Lower lobe of right lung (tissue), 2 donors: Measurements from ENCODE around the gene SGO1. TPM values are rescaled to one million over a fixed set of nuclear protein-coding genes. Genes with fewer than 3 reads are reported as not detected.

Source experiments
- ATAC-seq, 2 donors: fragments of 200-7000 bp; cut with Tn5 transposase; one replicate each; pipeline ENCODE4 v1.9.1; 2020 to 2022; ENCODE audit warnings: mild to moderate bottlenecking in 2 of 2, moderate library complexity in 2 of 2
- DNase-seq: peaks from one replicate; pipeline ENCODE4 v3.0.0-alpha.2; 2020
- H3K27ac ChIP-seq: fragments of 200-600 bp; one replicate; pipeline ENCODE4 v1.8.0; 2022
- H3K27me3 ChIP-seq: fragments of 200-600 bp; one replicate; pipeline ENCODE4 v1.8.0; 2022; ENCODE audit warnings: low read depth
- H3K36me3 ChIP-seq: fragments of 200-600 bp; one replicate; pipeline ENCODE4 v1.8.0; 2022; ENCODE audit warnings: mild to moderate bottlenecking
- H3K4me1 ChIP-seq: fragments of 200-600 bp; one replicate; pipeline ENCODE4 v1.8.0; 2022
- H3K4me3 ChIP-seq: fragments of 200-600 bp; one replicate; pipeline ENCODE4 v1.8.0; 2022; ENCODE audit warnings: mild to moderate bottlenecking
- H3K9me3 ChIP-seq: fragments of 200-600 bp; one replicate; pipeline ENCODE4 v1.8.0; 2022
- intact Hi-C: fragments of 100-400 bp; cut with DNase I; formaldehyde crosslinking; loops from one replicate; pipeline ENCODE4 v1.11.0; 2022
- total RNA-seq: library from RNA; stranded (reverse); fragmentation: NEBNext Ultra II Directional; extraction: Animal tissue kit (Norgen Biotek cat#: 25700); gene quantifications from one replicate; pipeline ENCODE4 v1.2.1, GENCODE V29; 2021
- TF ChIP-seq, protein P1 (sequence below): fragments of 200-600 bp; IDR thresholded peaks from one replicate; pipeline ENCODE4 v1.8.0; 2022; ENCODE audit warnings: antibody characterized with exemption, mild to moderate bottlenecking
- donor health status: DM: no; HTN: yes; CAD: no; lungs with severe emphysema.

Gene SGO1
- total RNA-seq, 1 donor from 2014 or later = 0.71 TPM

DNA sequence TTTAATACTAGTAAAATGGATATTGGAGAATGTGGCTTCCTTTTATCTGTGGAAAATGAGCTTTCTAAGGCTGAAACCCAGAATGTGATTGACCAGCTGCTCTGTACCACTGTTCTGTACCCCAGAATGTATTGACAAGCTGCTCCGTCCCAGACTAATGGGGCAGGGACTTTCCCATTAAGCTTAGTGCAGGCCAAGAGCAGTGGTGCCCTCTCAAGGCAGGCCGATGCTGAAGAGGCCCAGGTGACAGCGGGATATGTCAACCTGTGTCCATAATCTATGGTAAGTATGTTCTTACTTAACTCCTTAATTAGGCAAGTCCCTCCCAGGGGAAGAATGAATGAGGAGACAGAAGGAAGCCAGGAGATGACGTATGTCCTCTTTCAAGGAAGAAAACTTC is 31.1 kb downstream of the SGO1 start:
- intact Hi-C loops = no loop called here

DNA sequence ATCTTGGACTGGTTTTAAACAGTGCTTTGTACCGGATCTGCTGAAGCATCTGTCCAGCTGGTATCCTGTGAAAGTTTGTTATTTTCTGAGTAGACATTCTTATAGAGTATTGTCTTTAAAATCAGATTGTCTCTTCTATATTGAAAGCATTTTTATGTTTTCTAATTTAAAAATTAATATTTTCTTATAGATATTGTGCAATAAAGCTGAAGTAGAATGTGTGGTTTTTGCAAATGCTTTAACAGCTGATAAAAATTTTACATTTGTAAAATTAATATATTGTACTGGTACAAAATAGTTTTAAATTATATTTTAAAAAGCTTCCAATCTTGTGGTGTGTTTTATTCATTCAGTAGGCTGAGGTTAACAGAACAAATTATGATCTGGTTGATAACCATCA is 31.9 kb downstream of the SGO1 start:
- no peaks in the 10 kb centered on the region for H3K9me3 ChIP-seq
- peaks cover under 1% of the 10 kb centered on the region for H3K4me1 ChIP-seq
- ATAC-seq = no peak
- no peak for DNase-seq
- H3K4me3 ChIP-seq = no peak overlapping the region
- intact Hi-C loops = no loop called here
- no peak overlapping the region for H3K27ac ChIP-seq
- TF ChIP-seq, protein P1, sequence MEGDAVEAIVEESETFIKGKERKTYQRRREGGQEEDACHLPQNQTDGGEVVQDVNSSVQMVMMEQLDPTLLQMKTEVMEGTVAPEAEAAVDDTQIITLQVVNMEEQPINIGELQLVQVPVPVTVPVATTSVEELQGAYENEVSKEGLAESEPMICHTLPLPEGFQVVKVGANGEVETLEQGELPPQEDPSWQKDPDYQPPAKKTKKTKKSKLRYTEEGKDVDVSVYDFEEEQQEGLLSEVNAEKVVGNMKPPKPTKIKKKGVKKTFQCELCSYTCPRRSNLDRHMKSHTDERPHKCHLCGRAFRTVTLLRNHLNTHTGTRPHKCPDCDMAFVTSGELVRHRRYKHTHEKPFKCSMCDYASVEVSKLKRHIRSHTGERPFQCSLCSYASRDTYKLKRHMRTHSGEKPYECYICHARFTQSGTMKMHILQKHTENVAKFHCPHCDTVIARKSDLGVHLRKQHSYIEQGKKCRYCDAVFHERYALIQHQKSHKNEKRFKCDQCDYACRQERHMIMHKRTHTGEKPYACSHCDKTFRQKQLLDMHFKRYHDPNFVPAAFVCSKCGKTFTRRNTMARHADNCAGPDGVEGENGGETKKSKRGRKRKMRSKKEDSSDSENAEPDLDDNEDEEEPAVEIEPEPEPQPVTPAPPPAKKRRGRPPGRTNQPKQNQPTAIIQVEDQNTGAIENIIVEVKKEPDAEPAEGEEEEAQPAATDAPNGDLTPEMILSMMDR = no peak
- peaks cover 44% of the 10 kb centered on the region for H3K36me3 ChIP-seq
- no peaks in the 10 kb centered on the region for H3K27me3 ChIP-seq

More for the DNA sequence above, 31.1 kb downstream of the SGO1 start:
- H3K4me3 ChIP-seq = no peak overlapping the region
- H3K27me3 ChIP-seq = no peaks in the 10 kb centered on the region
- peaks cover 37% of the 10 kb centered on the region for H3K36me3 ChIP-seq
- no peak overlapping the region for H3K27ac ChIP-seq
- ATAC-seq = no peak
- H3K4me1 ChIP-seq = peaks cover 3% of the 10 kb centered on the region
- no peaks in the 10 kb centered on the region for H3K9me3 ChIP-seq
- TF ChIP-seq, protein P1 = no peak
- DNase-seq = no peak

DNA sequence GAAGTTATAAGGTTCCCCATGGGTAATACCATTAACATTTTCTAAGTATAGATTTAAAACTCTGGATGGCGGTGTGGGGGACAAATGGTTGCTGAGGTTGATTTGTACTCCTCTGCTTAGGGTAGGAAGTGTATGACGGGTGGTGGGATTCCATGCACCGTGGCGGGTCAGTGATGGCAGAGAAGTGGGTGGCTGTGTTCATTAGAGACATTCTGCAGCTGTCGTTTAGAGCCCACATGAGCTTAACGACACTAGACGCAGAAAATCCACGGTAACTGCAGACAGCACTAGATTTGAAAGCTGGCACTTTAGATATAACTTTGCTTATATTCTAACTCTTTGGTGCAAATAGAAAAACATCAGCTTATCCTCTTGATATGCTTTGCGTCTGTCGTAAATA is 37.5 kb downstream of the SGO1 start:
- Histone ChIP-seq H3K27me3 (no peaks in the 10 kb centered on the region), H3K36me3 (peaks cover 57% of the 10 kb centered on the region), H3K4me1 (no peaks in the 10 kb centered on the region), H3K4me3 (no peak overlapping the region), H3K9me3 (no peaks in the 10 kb centered on the region), H3K27ac (no peak overlapping the region)
- intact Hi-C loops = no loop called here
- no peak for DNase-seq
- ATAC-seq = no peak
- TF ChIP-seq, protein P1 = no peak

DNA sequence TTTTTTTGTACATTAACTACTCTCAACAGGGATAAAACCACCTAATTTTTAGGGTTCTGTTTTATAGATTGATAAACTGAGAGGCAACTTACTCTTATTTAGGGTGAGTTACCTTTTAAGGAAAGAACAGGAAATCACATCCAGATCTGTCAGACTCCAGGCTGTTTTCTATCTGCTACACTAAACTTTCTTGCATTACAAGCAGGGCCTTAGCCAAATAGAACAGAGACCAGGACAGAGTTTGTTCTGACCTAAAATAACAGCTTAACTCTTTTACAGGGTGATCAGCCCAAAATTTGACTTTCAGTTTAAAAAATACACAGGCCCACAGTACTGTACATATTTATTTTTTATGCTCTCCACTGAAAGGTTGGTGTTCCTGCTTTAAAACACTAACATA is 38.6 kb downstream of the SGO1 start:
- no peaks in the 10 kb centered on the region for H3K27me3 ChIP-seq
- no peaks in the 10 kb centered on the region for H3K4me1 ChIP-seq
- H3K36me3 ChIP-seq = peaks cover 52% of the 10 kb centered on the region
- no peak overlapping the region for H3K27ac ChIP-seq
- no peak overlapping the region for H3K4me3 ChIP-seq
- TF ChIP-seq, protein P1 = no peak
- intact Hi-C loops = no loop called here
- H3K9me3 ChIP-seq = no peaks in the 10 kb centered on the region
- ATAC-seq (no peak), DNase-seq (no peak)

DNA sequence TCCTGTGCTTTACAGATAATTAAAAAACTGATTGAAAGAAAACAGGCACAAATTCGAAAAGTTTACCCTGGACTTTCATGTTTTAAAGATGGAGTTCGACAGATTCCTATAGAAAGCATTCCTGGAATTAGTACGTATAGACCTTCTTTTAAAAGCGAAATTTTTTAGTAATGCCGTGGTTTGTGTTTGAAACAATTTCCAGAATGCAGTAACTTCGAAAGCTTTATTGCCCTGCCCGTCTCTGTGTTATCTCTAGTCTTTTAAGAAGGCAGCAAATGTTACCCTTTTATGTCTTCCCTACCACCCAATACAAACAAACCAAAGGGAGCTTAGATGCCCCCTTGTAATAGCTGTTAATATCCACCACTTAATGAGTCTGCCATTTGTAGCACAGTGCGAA is 39.7 kb downstream of the SGO1 start:
- Histone ChIP-seq H3K9me3 (no peaks in the 10 kb centered on the region), H3K4me1 (no peaks in the 10 kb centered on the region), H3K36me3 (peaks cover 45% of the 10 kb centered on the region), H3K27me3 (no peaks in the 10 kb centered on the region), H3K27ac (no peak overlapping the region), H3K4me3 (no peak overlapping the region)
- ATAC-seq = no peak
- TF ChIP-seq, protein P1 = no peak
- DNase-seq = no peak
- intact Hi-C loops = no loop called here

DNA sequence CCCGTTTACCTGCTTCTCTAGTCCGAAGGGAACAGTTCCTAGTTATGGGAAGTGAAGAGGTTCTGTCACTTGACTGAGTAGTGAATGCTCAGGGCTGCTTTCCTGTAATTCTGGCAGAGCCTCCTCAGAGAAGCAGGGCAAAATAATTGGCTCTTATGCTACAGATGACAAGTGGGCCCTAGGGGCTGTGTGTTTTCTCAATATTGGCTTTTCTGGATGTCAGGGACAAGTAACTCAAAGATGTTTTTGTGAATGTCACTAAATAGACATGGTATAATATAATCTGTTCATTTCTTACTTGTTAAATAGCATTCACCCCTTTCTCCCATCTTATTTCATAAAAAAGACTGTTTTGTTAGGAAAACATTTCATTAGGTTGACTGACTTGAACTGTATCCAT is 40.1 kb downstream of the SGO1 start:
- TF ChIP-seq, protein P1 = no peak
- Histone ChIP-seq H3K9me3 (no peaks in the 10 kb centered on the region), H3K36me3 (peaks cover 48% of the 10 kb centered on the region), H3K27me3 (no peaks in the 10 kb centered on the region), H3K27ac (no peak overlapping the region), H3K4me3 (no peak overlapping the region), H3K4me1 (no peaks in the 10 kb centered on the region)
- no peak for ATAC-seq
- no peak for DNase-seq
- intact Hi-C loops = no loop called here
